Measurements from ENCODE around the gene HMG20A. TPM values are rescaled to one million over a fixed set of nuclear protein-coding genes. Genes with fewer than 3 reads are reported as not detected.

The HMG20A gene
- total RNA-seq, 1 experiment from 2014 or later, result 26.2 TPM

DNA sequence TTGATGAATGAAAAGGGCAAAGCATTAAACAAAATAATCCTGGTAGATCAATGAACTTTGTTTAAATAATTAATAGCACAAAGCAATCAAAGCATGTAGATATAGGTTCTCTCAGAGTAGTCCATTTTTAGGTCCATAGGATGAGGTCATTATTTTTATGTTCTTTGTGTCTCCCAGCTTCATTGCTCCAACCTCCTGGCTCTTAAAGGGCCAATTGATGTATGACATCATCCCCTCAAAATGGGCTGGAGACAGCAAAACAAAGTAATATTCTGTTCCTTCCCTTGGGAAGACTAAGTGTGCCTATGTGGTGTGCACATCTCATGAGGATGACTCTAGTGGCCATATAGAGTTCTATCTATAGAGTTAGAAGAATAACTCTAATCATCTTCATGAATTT is 49.5 kb downstream of the HMG20A start:
- Histone ChIP-seq H3K4me3 (ENCODE audit: low read length) (no peak overlapping the region), H3K4me2 (ENCODE audit: low read depth, low read length, poor library complexity, severe bottlenecking) (no peak overlapping the region), H3K36me3 (ENCODE audit: insufficient read depth, low read length) (peaks cover 3% of the 10 kb centered on the region; the same call in 1 of the 2 replicates), H4K20me1 (ENCODE audit: insufficient read depth, low read depth, low read length) (no peaks in the 10 kb centered on the region), H3K4me1 (ENCODE audit: low read length) (no peaks in the 10 kb centered on the region), H3K27ac (ENCODE audit: low read length) (no peak overlapping the region), H3K79me2 (ENCODE audit: low read length) (no peaks in the 10 kb centered on the region), H2AFZ (ENCODE audit: low read length) (no peak overlapping the region), H3K9ac (ENCODE audit: low read length) (no peak overlapping the region), H3K27me3 (ENCODE audit: low read length) (no peaks in the 10 kb centered on the region), H3K9me3 (ENCODE audit: low read length) (no peaks in the 10 kb centered on the region), H3K9me2 (replicated peaks; ENCODE audit: insufficient read depth, low read length) (no peaks in the 10 kb centered on the region)
- no peak for DNase-seq

DNA sequence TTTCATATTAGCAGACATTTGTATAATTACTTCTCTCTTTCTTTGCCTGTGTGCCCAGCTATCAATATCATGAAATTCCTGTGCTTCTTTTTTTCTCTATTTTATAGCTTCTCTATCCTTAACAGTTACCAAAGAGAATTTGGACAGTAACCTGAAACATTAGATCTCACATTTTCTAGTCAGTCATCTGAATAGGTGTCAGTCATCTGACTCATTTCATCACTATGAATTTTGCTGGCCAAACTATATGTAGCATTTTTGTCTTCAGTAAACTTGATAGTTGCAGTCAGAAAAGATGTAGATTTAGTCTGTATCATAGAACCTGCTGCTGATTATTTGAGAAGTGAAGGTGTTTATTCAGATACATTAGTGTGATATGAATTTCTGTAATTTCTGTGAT is 52.6 kb downstream of the HMG20A start:
- H3K79me2 ChIP-seq (ENCODE audit: low read length), result no peaks in the 10 kb centered on the region
- H3K4me3 ChIP-seq (ENCODE audit: low read length), result no peak overlapping the region
- no peak for DNase-seq
- no peak overlapping the region for H2AFZ ChIP-seq (ENCODE audit: low read length)
- no peaks in the 10 kb centered on the region for H3K27me3 ChIP-seq (ENCODE audit: low read length)
- H4K20me1 ChIP-seq (ENCODE audit: insufficient read depth, low read depth, low read length), result no peaks in the 10 kb centered on the region
- H3K4me1 ChIP-seq (ENCODE audit: low read length), result no peaks in the 10 kb centered on the region
- no peak overlapping the region for H3K9ac ChIP-seq (ENCODE audit: low read length)
- no peak overlapping the region for H3K4me2 ChIP-seq (ENCODE audit: low read depth, low read length, poor library complexity, severe bottlenecking)
- no peaks in the 10 kb centered on the region for H3K9me3 ChIP-seq (ENCODE audit: low read length)
- no peak overlapping the region for H3K27ac ChIP-seq (ENCODE audit: low read length)
- no peaks in the 10 kb centered on the region for H3K9me2 ChIP-seq (replicated peaks; ENCODE audit: insufficient read depth, low read length)
- peaks cover 3% of the 10 kb centered on the region; the same call in 1 of the 2 replicates for H3K36me3 ChIP-seq (ENCODE audit: insufficient read depth, low read length)

DNA sequence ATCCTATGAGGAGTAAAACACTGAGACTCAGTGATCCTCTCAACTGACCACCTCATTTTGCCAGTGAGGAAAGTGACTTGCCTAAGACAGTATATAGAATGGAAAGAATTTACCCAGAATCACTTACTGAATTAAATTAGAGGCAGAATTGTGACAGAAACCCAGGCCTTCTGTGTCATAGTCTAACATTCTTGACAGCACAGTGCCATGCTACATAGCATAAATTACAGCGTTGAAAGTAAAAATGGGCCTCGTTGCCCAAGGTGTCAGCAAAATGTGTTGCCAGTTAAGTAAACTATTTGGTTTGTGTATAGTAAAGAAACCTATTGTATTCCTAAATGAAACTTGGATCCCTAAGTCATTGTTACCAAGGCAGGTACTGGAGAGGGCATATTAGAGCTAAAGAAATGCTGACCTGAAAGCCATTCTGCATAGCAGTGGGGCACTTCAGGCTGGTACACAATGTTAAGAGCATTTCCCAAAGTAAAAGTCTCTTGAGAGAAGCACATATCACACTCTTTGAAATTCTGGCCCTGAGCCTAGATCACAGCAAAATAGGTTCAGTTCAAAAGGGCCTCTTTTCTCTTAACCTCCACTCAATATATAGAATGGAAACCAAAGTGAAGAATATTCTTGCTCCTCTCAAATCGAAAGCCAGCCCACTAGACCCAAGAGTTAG is 53.8 kb downstream of the HMG20A start:
- no peaks in the 10 kb centered on the region for H3K79me2 ChIP-seq (ENCODE audit: low read length)
- H3K4me3 ChIP-seq (ENCODE audit: low read length), result no peak overlapping the region
- H3K9me2 ChIP-seq (replicated peaks; ENCODE audit: insufficient read depth, low read length), result no peaks in the 10 kb centered on the region
- no peak for DNase-seq
- no peaks in the 10 kb centered on the region for H3K4me1 ChIP-seq (ENCODE audit: low read length)
- H2AFZ ChIP-seq (ENCODE audit: low read length), result no peak overlapping the region
- no peaks in the 10 kb centered on the region for H3K9me3 ChIP-seq (ENCODE audit: low read length)
- H3K9ac ChIP-seq (ENCODE audit: low read length), result no peak overlapping the region
- H3K4me2 ChIP-seq (ENCODE audit: low read depth, low read length, poor library complexity, severe bottlenecking), result no peak overlapping the region
- no peak overlapping the region for H3K27ac ChIP-seq (ENCODE audit: low read length)
- H4K20me1 ChIP-seq (ENCODE audit: insufficient read depth, low read depth, low read length), result no peaks in the 10 kb centered on the region
- H3K36me3 ChIP-seq (ENCODE audit: insufficient read depth, low read length), result peaks cover 3% of the 10 kb centered on the region; the same call in 1 of the 2 replicates
- no peaks in the 10 kb centered on the region for H3K27me3 ChIP-seq (ENCODE audit: low read length)

DNA sequence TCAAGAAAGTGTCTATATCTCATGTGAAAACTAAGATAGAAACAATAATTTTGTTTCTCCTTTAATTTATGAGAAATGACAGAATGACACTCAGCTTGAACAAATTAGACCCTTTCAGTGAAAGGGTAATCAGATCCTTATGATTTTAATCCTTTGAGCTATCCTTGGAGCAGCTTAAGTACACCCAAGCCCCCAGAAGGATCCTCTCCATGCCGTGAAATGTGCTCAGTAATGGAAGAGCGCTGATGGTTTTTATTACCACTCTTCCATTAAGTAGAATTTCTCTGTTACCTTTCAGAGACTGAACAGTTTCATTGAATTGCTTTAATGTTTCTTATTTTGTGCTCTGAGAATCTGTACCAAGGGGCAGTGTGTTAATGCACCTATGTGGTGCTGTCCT is 54.3 kb downstream of the HMG20A start:
- Histone ChIP-seq H3K79me2 (ENCODE audit: low read length) (no peaks in the 10 kb centered on the region), H3K27me3 (ENCODE audit: low read length) (no peaks in the 10 kb centered on the region), H3K9me3 (ENCODE audit: low read length) (no peaks in the 10 kb centered on the region), H3K4me1 (ENCODE audit: low read length) (no peaks in the 10 kb centered on the region), H4K20me1 (ENCODE audit: insufficient read depth, low read depth, low read length) (no peaks in the 10 kb centered on the region), H3K36me3 (ENCODE audit: insufficient read depth, low read length) (peaks cover 3% of the 10 kb centered on the region; the same call in 1 of the 2 replicates), H3K4me3 (ENCODE audit: low read length) (no peak overlapping the region), H3K27ac (ENCODE audit: low read length) (no peak overlapping the region), H2AFZ (ENCODE audit: low read length) (no peak overlapping the region), H3K9me2 (replicated peaks; ENCODE audit: insufficient read depth, low read length) (no peaks in the 10 kb centered on the region), H3K4me2 (ENCODE audit: low read depth, low read length, poor library complexity, severe bottlenecking) (no peak overlapping the region), H3K9ac (ENCODE audit: low read length) (no peak overlapping the region)
- no peak for DNase-seq

DNA sequence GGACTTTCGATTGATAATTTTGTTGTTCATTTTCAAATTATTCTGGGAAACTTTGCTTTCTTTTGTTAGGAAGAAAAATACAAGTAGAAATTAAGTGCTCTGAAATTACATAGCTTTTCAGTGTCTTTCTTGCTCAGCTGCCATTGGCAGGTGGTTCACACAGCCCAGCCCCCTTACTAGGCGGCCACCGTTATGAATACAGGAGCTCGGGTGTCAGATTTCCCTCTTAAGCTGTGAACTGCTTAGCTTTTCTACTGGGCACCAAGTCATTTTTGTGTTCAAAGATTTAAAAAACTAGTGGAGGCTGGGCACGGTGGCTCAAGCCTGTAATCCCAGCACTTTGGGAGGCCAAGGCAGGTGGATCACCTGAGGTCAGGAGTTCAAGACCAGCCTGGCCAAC is 55.2 kb downstream of the HMG20A start:
- H3K4me1 ChIP-seq (ENCODE audit: low read length), result no peaks in the 10 kb centered on the region
- peaks cover 3% of the 10 kb centered on the region; the same call in 1 of the 2 replicates for H3K36me3 ChIP-seq (ENCODE audit: insufficient read depth, low read length)
- no peak for DNase-seq
- no peaks in the 10 kb centered on the region for H3K9me3 ChIP-seq (ENCODE audit: low read length)
- no peak overlapping the region for H3K27ac ChIP-seq (ENCODE audit: low read length)
- no peak overlapping the region for H3K9ac ChIP-seq (ENCODE audit: low read length)
- no peaks in the 10 kb centered on the region for H4K20me1 ChIP-seq (ENCODE audit: insufficient read depth, low read depth, low read length)
- H3K27me3 ChIP-seq (ENCODE audit: low read length), result no peaks in the 10 kb centered on the region
- H3K79me2 ChIP-seq (ENCODE audit: low read length), result no peaks in the 10 kb centered on the region
- H2AFZ ChIP-seq (ENCODE audit: low read length), result no peak overlapping the region
- H3K9me2 ChIP-seq (replicated peaks; ENCODE audit: insufficient read depth, low read length), result no peaks in the 10 kb centered on the region
- no peak overlapping the region for H3K4me2 ChIP-seq (ENCODE audit: low read depth, low read length, poor library complexity, severe bottlenecking)
- H3K4me3 ChIP-seq (ENCODE audit: low read length), result no peak overlapping the region

DNA sequence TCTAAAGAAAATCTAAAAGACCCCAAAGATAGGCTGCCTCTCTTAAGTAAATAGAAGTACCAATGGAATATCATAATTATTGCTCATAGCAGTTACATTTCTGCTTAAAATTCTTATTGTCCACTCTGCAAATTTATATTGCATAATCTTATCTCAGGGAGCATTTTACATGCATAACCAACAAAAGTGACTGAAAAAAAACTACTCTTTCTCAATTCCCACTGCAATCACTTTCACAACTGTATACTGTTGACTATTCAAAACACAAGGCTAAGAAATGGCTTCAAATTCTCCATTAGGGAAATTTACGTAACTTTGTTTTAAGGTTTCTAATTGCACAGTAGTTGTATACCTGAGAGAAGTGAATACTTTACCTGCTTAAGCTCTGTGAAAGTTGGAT is 56.3 kb downstream of the HMG20A start:
- Histone ChIP-seq H3K9me3 (ENCODE audit: low read length) (no peaks in the 10 kb centered on the region), H3K9me2 (replicated peaks; ENCODE audit: insufficient read depth, low read length) (no peaks in the 10 kb centered on the region), H3K4me2 (ENCODE audit: low read depth, low read length, poor library complexity, severe bottlenecking) (no peak overlapping the region), H3K36me3 (ENCODE audit: insufficient read depth, low read length) (no peaks in the 10 kb centered on the region), H3K9ac (ENCODE audit: low read length) (no peak overlapping the region), H4K20me1 (ENCODE audit: insufficient read depth, low read depth, low read length) (no peaks in the 10 kb centered on the region), H3K27me3 (ENCODE audit: low read length) (no peaks in the 10 kb centered on the region), H2AFZ (ENCODE audit: low read length) (no peak overlapping the region), H3K27ac (ENCODE audit: low read length) (no peak overlapping the region), H3K79me2 (ENCODE audit: low read length) (no peaks in the 10 kb centered on the region), H3K4me3 (ENCODE audit: low read length) (no peak overlapping the region), H3K4me1 (ENCODE audit: low read length) (no peaks in the 10 kb centered on the region)
- no peak for DNase-seq

DNA sequence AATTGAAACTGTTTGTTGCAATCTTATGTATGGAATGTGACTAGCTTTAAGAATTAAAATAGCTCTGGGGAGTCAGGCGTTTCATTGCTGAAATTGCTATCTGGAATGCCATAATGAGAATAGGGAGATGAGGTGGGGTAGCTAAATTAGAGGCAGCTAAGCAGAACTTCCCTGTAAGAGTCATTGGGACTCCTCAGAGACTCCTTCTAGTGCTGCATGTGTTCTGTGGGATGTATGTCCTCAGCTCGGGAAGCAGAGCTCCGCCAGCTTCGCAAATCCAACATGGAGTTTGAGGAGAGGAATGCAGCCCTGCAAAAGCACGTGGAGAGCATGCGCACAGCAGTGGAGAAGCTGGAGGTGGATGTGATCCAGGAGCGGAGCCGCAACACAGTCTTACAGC is 57.4 kb downstream of the HMG20A start:
- H3K9ac ChIP-seq (ENCODE audit: low read length), result no peak overlapping the region
- no peaks in the 10 kb centered on the region for H3K27me3 ChIP-seq (ENCODE audit: low read length)
- no peaks in the 10 kb centered on the region for H3K79me2 ChIP-seq (ENCODE audit: low read length)
- no peak overlapping the region for H3K4me3 ChIP-seq (ENCODE audit: low read length)
- H3K9me2 ChIP-seq (replicated peaks; ENCODE audit: insufficient read depth, low read length), result no peaks in the 10 kb centered on the region
- H3K4me1 ChIP-seq (ENCODE audit: low read length), result no peaks in the 10 kb centered on the region
- no peaks in the 10 kb centered on the region for H3K9me3 ChIP-seq (ENCODE audit: low read length)
- no peaks in the 10 kb centered on the region for H4K20me1 ChIP-seq (ENCODE audit: insufficient read depth, low read depth, low read length)
- H3K4me2 ChIP-seq (ENCODE audit: low read depth, low read length, poor library complexity, severe bottlenecking), result no peak overlapping the region
- no peak for DNase-seq
- no peaks in the 10 kb centered on the region for H3K36me3 ChIP-seq (ENCODE audit: insufficient read depth, low read length)
- no peak overlapping the region for H3K27ac ChIP-seq (ENCODE audit: low read length)
- no peak overlapping the region for H2AFZ ChIP-seq (ENCODE audit: low read length)

DNA sequence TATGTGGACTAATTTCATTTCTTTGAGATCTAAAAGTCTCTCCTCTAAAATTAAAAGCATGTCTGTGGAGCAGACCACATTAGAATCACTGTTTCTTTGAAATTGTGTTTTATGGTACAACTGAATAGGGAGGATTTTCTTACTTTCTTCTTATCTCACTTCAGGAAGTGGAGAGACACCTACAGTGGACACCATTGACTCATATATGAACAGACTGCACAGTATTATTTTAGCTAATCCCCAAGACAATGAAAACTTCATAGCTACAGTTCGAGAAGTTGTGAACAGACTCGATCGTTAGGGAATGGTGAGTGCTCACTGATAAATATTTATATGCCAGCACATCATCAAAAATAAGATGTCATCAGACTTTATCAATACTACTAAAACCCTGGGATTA is 58.3 kb downstream of the HMG20A start:
- DNase-seq, result no peak
- Histone ChIP-seq H3K36me3 (ENCODE audit: insufficient read depth, low read length) (no peaks in the 10 kb centered on the region), H3K9me3 (ENCODE audit: low read length) (no peaks in the 10 kb centered on the region), H3K27me3 (ENCODE audit: low read length) (no peaks in the 10 kb centered on the region), H3K4me1 (ENCODE audit: low read length) (no peaks in the 10 kb centered on the region), H3K9me2 (replicated peaks; ENCODE audit: insufficient read depth, low read length) (no peaks in the 10 kb centered on the region), H2AFZ (ENCODE audit: low read length) (no peak overlapping the region), H4K20me1 (ENCODE audit: insufficient read depth, low read depth, low read length) (no peaks in the 10 kb centered on the region), H3K4me3 (ENCODE audit: low read length) (no peak overlapping the region), H3K9ac (ENCODE audit: low read length) (no peak overlapping the region), H3K79me2 (ENCODE audit: low read length) (no peaks in the 10 kb centered on the region), H3K27ac (ENCODE audit: low read length) (no peak overlapping the region), H3K4me2 (ENCODE audit: low read depth, low read length, poor library complexity, severe bottlenecking) (no peak overlapping the region)
